SH-SY5Y (cell line): Measurements from ENCODE around the gene FANCD2OS.

Source experiments
- GATA2 ChIP-seq: IDR thresholded peaks from 2 replicates; pipeline ENCODE4 v1.6.1; 2011; ENCODE audit warnings: mild to moderate bottlenecking, low read depth, low read length
- GATA3 ChIP-seq: IDR thresholded peaks from 2 replicates; pipeline ENCODE4 v1.6.1; 2011; ENCODE audit warnings: low read depth, mild to moderate bottlenecking, low read length, moderate library complexity

Gene FANCD2OS

GRCh38 chr3:10119376-10119775 lies 11.3 kb upstream of the FANCD2OS start:
- TF ChIP-seq GATA3 (no peak), GATA2 (no peak)

- TF ChIP-seq GATA3 (no peak), GATA2 (no peak)
These were observed 8.9 kb upstream of the FANCD2OS start for GRCh38 chr3:10116928-10117327.

- TF ChIP-seq GATA2: no peak
- no peak for TF ChIP-seq GATA3
These were observed 8.0 kb upstream of the FANCD2OS start for GRCh38 chr3:10116138-10116460.

- TF ChIP-seq GATA2 (no peak), GATA3 (no peak)
These were observed 7.5 kb upstream of the FANCD2OS start, which contains the start of gene BRK1 for GRCh38 chr3:10115326-10116137. TSS of gene BRK1 (plus strand) at chr3:10115675. CDS start at chr3:10115702, 27 bp downstream.

GRCh38 chr3:10106919-10107318 lies 1.1 kb downstream of the FANCD2OS start:
- TF ChIP-seq GATA3 (no peak), GATA2 (no peak)

- TF ChIP-seq GATA2: no peak
- no peak for TF ChIP-seq GATA3
These were observed 9.0 kb downstream of the FANCD2OS start for GRCh38 chr3:10099041-10099440.

GRCh38 chr3:10093678-10094077 lies 14.4 kb downstream of the FANCD2OS start:
- TF ChIP-seq GATA3: no peak
- no peak for TF ChIP-seq GATA2

GRCh38 chr3:10090179-10090578 lies 17.9 kb downstream of the FANCD2OS start:
- no peak for TF ChIP-seq GATA3
- no peak for TF ChIP-seq GATA2

- TF ChIP-seq GATA2 (no peak), GATA3 (no peak)
These were observed 19.8 kb downstream of the FANCD2OS start for GRCh38 chr3:10088256-10088655.

GRCh38 chr3:10085738-10086137 lies 22.3 kb downstream of the FANCD2OS start:
- TF ChIP-seq GATA2 (no peak), GATA3 (no peak)

- TF ChIP-seq GATA2 (no peak), GATA3 (no peak)
These were observed 26.2 kb downstream of the FANCD2OS start for GRCh38 chr3:10081871-10082270.

- TF ChIP-seq GATA2 (no peak), GATA3 (no peak)
These were observed 33.4 kb downstream of the FANCD2OS start for GRCh38 chr3:10074666-10075065.

- no peak for TF ChIP-seq GATA2
- no peak for TF ChIP-seq GATA3
These were observed 53.0 kb downstream of the FANCD2OS start for GRCh38 chr3:10055097-10055496.
